ENCODE results near the gene THUMPD1.

The THUMPD1 gene

DNA sequence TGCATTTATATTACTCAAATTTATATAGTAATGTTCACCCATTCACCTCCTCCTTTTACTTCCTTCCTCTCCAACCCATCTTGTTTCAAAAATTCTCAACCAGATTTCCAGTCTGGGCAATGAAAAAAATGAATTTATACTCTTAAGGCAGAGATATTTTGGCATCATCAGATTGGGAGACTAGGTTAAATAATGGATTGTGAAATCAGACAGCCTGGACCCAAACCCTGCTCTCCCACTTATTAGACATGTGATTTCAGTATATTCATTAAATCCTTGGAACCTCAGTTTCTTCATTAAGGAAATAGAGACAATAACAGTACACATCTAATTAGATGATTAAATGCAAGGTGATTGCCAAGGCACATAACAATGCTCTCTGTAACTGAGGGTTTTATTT lies 52.0 kb downstream of the THUMPD1 start:
- DNase-seq: no peak

DNA sequence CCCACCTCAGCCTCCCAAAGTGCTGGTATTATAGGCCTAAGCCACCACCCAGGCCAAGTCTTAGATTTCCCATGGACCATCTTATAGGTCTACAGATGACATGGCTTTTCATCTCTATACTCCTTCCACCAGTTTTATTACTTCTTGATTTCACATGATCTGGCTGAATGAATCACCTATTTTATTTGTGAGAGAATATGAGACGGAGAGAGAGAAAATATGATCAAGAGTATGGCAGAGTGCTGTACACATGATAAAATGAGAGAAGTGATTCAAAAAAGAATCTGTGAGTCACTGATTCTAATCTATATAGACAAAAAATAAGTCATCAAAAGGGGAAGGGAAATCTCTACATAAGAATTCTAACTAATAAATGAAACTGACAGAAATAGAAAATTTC lies 57.8 kb downstream of the THUMPD1 start:
- DNase-seq: no peak

Measured in SHP77 (cell line).